A549 treated with AZD9567 at 1 μM for 4 hours (cell line): ENCODE results near the gene GPR148. TPM values are rescaled to one million over a fixed set of nuclear protein-coding genes. Genes with fewer than 3 reads are reported as not detected.

Experiments
- total RNA-seq: library from RNA; stranded (reverse); fragments of 200-300 nt; extraction: Qiagen RNA extraction; gene quantifications from 5 replicates; pipeline ENCODE4 v1.2.3, GENCODE V29; 2022; ENCODE audit not compliant: insufficient read depth

The GPR148 gene
- not detected in 5 replicates for total RNA-seq

GRCh38 chr2:130728549-130729316, at the start of gene GPR148:
Gene GPR148 (plus strand): TSS chr2:130729070. CDS start chr2:130729152, 82 bp downstream.

GRCh38 chr2:130755256-130756052, 26.6 kb downstream of the GPR148 start, which contains the start of gene AMER3:
Gene AMER3 (plus strand): TSS chr2:130755540. CDS start chr2:130762073, 6,533 bp downstream.

Other genes with a start within 250 kb of the GPR148 start
- gene POTEI, start 219.7 kb upstream of the GPR148 start, total RNA-seq, result 0.02 TPM in 1 of 5 replicates, not detected in the others
- gene CFC1B, start 207.8 kb upstream of the GPR148 start, total RNA-seq, result not detected in 5 replicates
- gene CFC1, start 129.5 kb upstream of the GPR148 start, total RNA-seq, result not detected in 5 replicates
- gene POTEJ, start 117.6 kb upstream of the GPR148 start, total RNA-seq, result not detected in 5 replicates
- gene AMER3, start 26.5 kb downstream of the GPR148 start, total RNA-seq, result not detected in 5 replicates
- 8.6 to 11.5 TPM (median 8.9 TPM) in 5 replicates for gene ARHGEF4, start 107.8 kb downstream of the GPR148 start, total RNA-seq